Ascending aorta (tissue), 2 donors: ENCODE measurements around the gene MAML2. TPM values are rescaled to one million over a fixed set of nuclear protein-coding genes. Genes with fewer than 3 reads are reported as not detected.

Experiments
- DNase-seq, 2 donors: peaks; one replicate each; pipeline ENCODE4 v3.0.0-alpha.2; 2019; ENCODE audit warnings: low spot score in 2 of 2
- H3K27ac ChIP-seq, 2 donors: fragments of 200-600 bp; sonication (generic); one replicate each; pipeline ENCODE4 v1.5.1; 2016 to 2017; ENCODE audit warnings: mild to moderate bottlenecking in 1 of 2
- H3K27me3 ChIP-seq: fragments of 200-600 bp; sonication (generic); one replicate; pipeline ENCODE4 v1.5.1; 2017
- H3K36me3 ChIP-seq, 2 donors: fragments of 200-600 bp; sonication (generic); one replicate each; pipeline ENCODE4 v1.5.1; 2016
- H3K4me1 ChIP-seq, 2 donors: fragments of 200-600 bp; sonication (generic); one replicate each; pipeline ENCODE4 v1.5.1; 2016 to 2017; ENCODE audit warnings: mild to moderate bottlenecking in 1 of 2
- H3K4me3 ChIP-seq, 2 donors: fragments of 200-600 bp; sonication (generic); one replicate each; pipeline ENCODE4 v1.5.1; 2016 to 2017; ENCODE audit warnings: mild to moderate bottlenecking in 1 of 2
- H3K9me3 ChIP-seq, 2 donors: fragments of 200-600 bp; sonication (generic); one replicate each; pipeline ENCODE4 v1.5.1; 2016
- CTCF ChIP-seq, 3 experiments: fragments of 200-600 bp in 2 of 3; fragments of 450-650 bp in 1 of 3; sonication (generic) in 2 of 3; IDR thresholded peaks; one replicate each; pipeline ENCODE4 v1.5.1; 2016 to 2019; ENCODE audit warnings: antibody characterized with exemption in 3 of 3, mild to moderate bottlenecking in 1 of 3, moderate library complexity in 1 of 3
- intact Hi-C: fragments of 100-400 bp; cut with DNase I; formaldehyde crosslinking; loops from one replicate; pipeline ENCODE4 v1.15.1; 2023
- total RNA-seq: library from RNA; depleted of rRNA; stranded (reverse); fragments of >200 nt; gene quantifications from one replicate; pipeline ENCODE4 v1.1.0, GENCODE V29; 2016

Gene MAML2
- total RNA-seq, 1 donor from 2014 or later: 13.2 TPM

GRCh38 chr11:96367342-96367741, 24.3 kb upstream of the MAML2 start:
- DNase-seq: no peak
- Histone ChIP-seq H3K9me3 (no peaks in the 10 kb centered on the region), H3K4me3 (no peak overlapping the region), H3K27ac (no peak overlapping the region), H3K27me3 (no peaks in the 10 kb centered on the region), H3K36me3 (peaks cover 24 to 52% of the 10 kb centered on the region in 2 donors), H3K4me1 (no peaks in the 10 kb centered on the region)
- no peak for TF ChIP-seq CTCF (IDR thresholded peaks at IDR 0.05)
- intact Hi-C loops: no loop called here

GRCh38 chr11:96366024-96366423, 23.0 kb upstream of the MAML2 start:
- peaks cover 19 to 44% of the 10 kb centered on the region in 2 donors for H3K36me3 ChIP-seq
- TF ChIP-seq CTCF (IDR thresholded peaks at IDR 0.05): no peak
- H3K4me3 ChIP-seq: no peak overlapping the region
- H3K9me3 ChIP-seq: no peaks in the 10 kb centered on the region
- H3K27ac ChIP-seq: no peak overlapping the region
- intact Hi-C loops: no loop called here
- H3K4me1 ChIP-seq: no peaks in the 10 kb centered on the region
- DNase-seq: no peak
- H3K27me3 ChIP-seq: no peaks in the 10 kb centered on the region

- H3K4me1 ChIP-seq: no peaks in the 10 kb centered on the region
- DNase-seq: no peak
- no peaks in the 10 kb centered on the region for H3K27me3 ChIP-seq
- H3K36me3 ChIP-seq: peaks cover 15 to 40% of the 10 kb centered on the region in 2 donors
- no peaks in the 10 kb centered on the region for H3K9me3 ChIP-seq
- H3K4me3 ChIP-seq: no peak overlapping the region
- H3K27ac ChIP-seq: no peak overlapping the region
- no peak for TF ChIP-seq CTCF (IDR thresholded peaks at IDR 0.05)
- intact Hi-C loops: no loop called here
These were observed 22.5 kb upstream of the MAML2 start for GRCh38 chr11:96365493-96365892.

GRCh38 chr11:96361778-96362177, 18.8 kb upstream of the MAML2 start:
- peaks cover 21 to 33% of the 10 kb centered on the region in 2 donors for H3K36me3 ChIP-seq
- intact Hi-C loops: no loop called here
- no peaks in the 10 kb centered on the region for H3K27me3 ChIP-seq
- DNase-seq: no peak
- H3K27ac ChIP-seq: no peak overlapping the region
- H3K4me1 ChIP-seq: no peaks in the 10 kb centered on the region
- TF ChIP-seq CTCF (IDR thresholded peaks at IDR 0.05): no peak
- H3K4me3 ChIP-seq: no peak overlapping the region
- no peaks in the 10 kb centered on the region for H3K9me3 ChIP-seq

- Histone ChIP-seq H3K36me3 (peaks cover 19 to 40% of the 10 kb centered on the region in 2 donors), H3K4me3 (no peak overlapping the region), H3K4me1 (no peaks in the 10 kb centered on the region), H3K9me3 (no peaks in the 10 kb centered on the region), H3K27me3 (no peaks in the 10 kb centered on the region), H3K27ac (no peak overlapping the region)
- intact Hi-C loops: no loop called here
- no peak for DNase-seq
- no peak for TF ChIP-seq CTCF (IDR thresholded peaks at IDR 0.05)
These were observed 15.3 kb upstream of the MAML2 start for GRCh38 chr11:96358321-96358720.

GRCh38 chr11:96357794-96358193, 14.8 kb upstream of the MAML2 start:
- intact Hi-C loops: no loop called here

More at GRCh38 chr11:96357794-96358193, 14.8 kb upstream of the MAML2 start:
- H3K4me1 ChIP-seq: no peaks in the 10 kb centered on the region
- no peaks in the 10 kb centered on the region for H3K9me3 ChIP-seq
- H3K4me3 ChIP-seq: no peak overlapping the region
- no peaks in the 10 kb centered on the region for H3K27me3 ChIP-seq
- H3K36me3 ChIP-seq: peaks cover 19 to 40% of the 10 kb centered on the region in 2 donors
- TF ChIP-seq CTCF (IDR thresholded peaks at IDR 0.05): no peak
- no peak overlapping the region for H3K27ac ChIP-seq
- DNase-seq: no peak
